ACHN (cell line): Measurements from ENCODE around the gene MMP1.
"Not testable (repeated sequence)": the region's sequence is repeated elsewhere in the genome, so short reads cannot be mapped to it uniquely, and the experiment has no call there.

Experiments used
- DNase-seq: peaks from one replicate; pipeline ENCODE4 v3.0.0-alpha.2; 2015
- in situ Hi-C: cut with HindIII; loops from 2 replicates; pipeline ENCODE4 v1.10.0; 2017; ENCODE audit warnings: low sequenced_read_pairs, low pct_ligation_motif_present, low pct_unique_long_range_greater_than_20kb

MMP1 gene

GRCh38 chr11:102773386-102773785, 24.6 kb downstream of the MMP1 start:
- DNase-seq: no peak
- in situ Hi-C loops: no loop called here

GRCh38 chr11:102771351-102771750, 26.6 kb downstream of the MMP1 start:
- no peak for DNase-seq
- in situ Hi-C loops: no loop called here

- in situ Hi-C loops: no loop called here
- no peak for DNase-seq
Measured at GRCh38 chr11:102770191-102770590, 27.8 kb downstream of the MMP1 start.

GRCh38 chr11:102767800-102768199, 30.2 kb downstream of the MMP1 start:
- in situ Hi-C loops: no loop called here

GRCh38 chr11:102763440-102763839, 34.5 kb downstream of the MMP1 start:
- DNase-seq: no peak
- in situ Hi-C loops: no loop called here

More at GRCh38 chr11:102767800-102768199, 30.2 kb downstream of the MMP1 start:
- no peak for DNase-seq

- in situ Hi-C loops: no loop called here
- DNase-seq: no peak
Measured at GRCh38 chr11:102762361-102762767, 35.6 kb downstream of the MMP1 start.

GRCh38 chr11:102761646-102762238, 36.2 kb downstream of the MMP1 start:
- in situ Hi-C loops: no loop called here
- peak; percentile 39 for DNase-seq

- in situ Hi-C loops: no loop called here
- DNase-seq: no peak
Measured at GRCh38 chr11:102760344-102761035, 37.5 kb downstream of the MMP1 start.

- in situ Hi-C loops: no loop called here
- DNase-seq: no peak
Measured at GRCh38 chr11:102757823-102758549, 40.0 kb downstream of the MMP1 start.

- DNase-seq: no peak
- in situ Hi-C loops: no loop called here
Measured at GRCh38 chr11:102753267-102753666, 44.7 kb downstream of the MMP1 start.

GRCh38 chr11:102751673-102752072, 46.3 kb downstream of the MMP1 start:
- DNase-seq: no peak
- in situ Hi-C loops: no loop called here

- in situ Hi-C loops: no loop called here
- DNase-seq: no peak
Measured at GRCh38 chr11:102749101-102749722, 48.7 kb downstream of the MMP1 start.

- in situ Hi-C loops: not testable (repeated sequence)
Measured at GRCh38 chr11:102746746-102747578, 51.0 kb downstream of the MMP1 start.

More at GRCh38 chr11:102746746-102747578, 51.0 kb downstream of the MMP1 start:
- not testable (repeated sequence) for DNase-seq
